GM10266 (cell line): ENCODE results near the gene SLC25A27.

ENCODE experiments used
- DNase-seq: peaks from one replicate; pipeline ENCODE4 v3.0.0; 2012; ENCODE audit errors: extremely low spot score
- TF ChIP-seq, protein P1 (sequence below): IDR thresholded peaks from 2 replicates; pipeline ENCODE4 v1.5.1; 2012; ENCODE audit warnings: mild to moderate bottlenecking, low read depth; ENCODE audit not compliant: control insufficient read depth, insufficient read depth; ENCODE audit errors: missing control alignments

Gene SLC25A27

DNA sequence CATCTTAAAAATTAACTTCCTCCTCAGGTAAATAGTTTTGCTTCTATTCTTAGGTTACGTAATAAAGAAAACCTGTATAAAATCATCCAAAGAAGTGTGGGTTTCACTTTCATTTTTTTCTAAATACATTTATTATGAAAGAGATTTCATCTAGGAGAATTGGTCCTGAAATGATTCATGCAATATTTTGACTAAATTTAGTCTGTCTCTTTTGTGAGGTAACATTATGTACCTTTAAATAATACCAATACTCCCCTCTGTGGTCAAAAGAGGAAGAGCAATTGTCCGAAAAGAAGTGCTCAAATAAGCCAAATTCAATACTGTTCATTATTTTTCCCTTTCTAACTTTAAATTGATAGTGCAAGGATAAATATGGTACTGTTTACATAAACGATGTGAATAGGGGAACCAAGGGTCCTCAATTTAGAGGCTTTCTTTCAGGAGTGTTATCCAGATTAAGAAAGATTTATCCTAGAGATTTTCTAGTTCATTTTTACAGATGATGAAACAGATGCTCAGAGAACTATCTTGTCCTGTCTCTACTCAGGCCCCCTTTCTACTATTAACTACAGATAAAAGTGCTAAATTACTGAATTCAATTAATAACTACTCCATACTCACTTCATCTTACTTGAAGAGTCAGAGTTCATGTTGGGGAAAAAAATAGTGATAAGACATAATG lies 26.4 kb upstream of the SLC25A27 start:
- peak; percentile 12 for DNase-seq

GRCh38 chr6:46626976-46627375 lies 25.8 kb upstream of the SLC25A27 start:
- no peak for DNase-seq
- TF ChIP-seq, protein P1, sequence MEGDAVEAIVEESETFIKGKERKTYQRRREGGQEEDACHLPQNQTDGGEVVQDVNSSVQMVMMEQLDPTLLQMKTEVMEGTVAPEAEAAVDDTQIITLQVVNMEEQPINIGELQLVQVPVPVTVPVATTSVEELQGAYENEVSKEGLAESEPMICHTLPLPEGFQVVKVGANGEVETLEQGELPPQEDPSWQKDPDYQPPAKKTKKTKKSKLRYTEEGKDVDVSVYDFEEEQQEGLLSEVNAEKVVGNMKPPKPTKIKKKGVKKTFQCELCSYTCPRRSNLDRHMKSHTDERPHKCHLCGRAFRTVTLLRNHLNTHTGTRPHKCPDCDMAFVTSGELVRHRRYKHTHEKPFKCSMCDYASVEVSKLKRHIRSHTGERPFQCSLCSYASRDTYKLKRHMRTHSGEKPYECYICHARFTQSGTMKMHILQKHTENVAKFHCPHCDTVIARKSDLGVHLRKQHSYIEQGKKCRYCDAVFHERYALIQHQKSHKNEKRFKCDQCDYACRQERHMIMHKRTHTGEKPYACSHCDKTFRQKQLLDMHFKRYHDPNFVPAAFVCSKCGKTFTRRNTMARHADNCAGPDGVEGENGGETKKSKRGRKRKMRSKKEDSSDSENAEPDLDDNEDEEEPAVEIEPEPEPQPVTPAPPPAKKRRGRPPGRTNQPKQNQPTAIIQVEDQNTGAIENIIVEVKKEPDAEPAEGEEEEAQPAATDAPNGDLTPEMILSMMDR, result no peak

More for the DNA sequence above, 26.4 kb upstream of the SLC25A27 start:
- TF ChIP-seq, protein P1, result peak; percentile 48

DNA sequence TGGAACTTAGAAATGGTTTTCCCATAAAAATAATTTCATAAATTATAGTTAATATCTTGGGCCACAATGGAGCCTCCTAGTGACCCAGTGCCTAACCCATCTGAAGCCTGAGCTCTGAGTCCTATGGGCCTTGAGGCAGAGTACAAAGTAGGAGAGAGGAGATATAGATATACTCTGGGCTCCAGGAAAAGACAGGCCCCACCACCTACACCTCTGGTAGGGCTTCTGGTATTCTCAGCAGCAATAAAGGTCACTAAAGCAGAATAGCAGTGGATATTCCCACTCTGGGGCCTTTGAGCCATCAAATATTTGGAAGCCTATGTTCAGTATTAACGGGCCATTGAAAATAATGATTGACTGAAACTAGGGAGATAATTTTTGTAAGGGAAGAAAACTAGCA lies 24.3 kb upstream of the SLC25A27 start:
- TF ChIP-seq, protein P1, result no peak
- DNase-seq, result no peak

DNA sequence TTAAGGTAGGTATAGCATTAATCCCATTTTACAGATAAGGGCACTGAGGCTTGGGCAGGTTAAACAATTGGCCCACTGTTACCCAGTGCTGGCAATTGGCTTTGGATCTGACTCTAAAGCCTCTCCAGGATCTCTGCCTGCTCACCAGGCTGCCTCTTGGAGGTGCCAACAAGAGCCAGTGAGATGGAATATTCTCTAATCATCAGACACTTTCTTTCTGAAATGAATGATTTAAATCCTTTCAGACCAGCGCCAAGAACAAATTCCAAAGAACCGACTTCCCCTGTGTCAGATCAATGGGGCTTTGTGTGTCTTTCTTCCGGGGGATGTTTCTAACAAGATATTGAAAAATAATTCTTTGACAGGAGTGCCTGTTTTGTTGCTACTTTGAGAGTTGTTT lies 23.8 kb upstream of the SLC25A27 start:
- TF ChIP-seq, protein P1, result no peak
- DNase-seq, result no peak

DNA sequence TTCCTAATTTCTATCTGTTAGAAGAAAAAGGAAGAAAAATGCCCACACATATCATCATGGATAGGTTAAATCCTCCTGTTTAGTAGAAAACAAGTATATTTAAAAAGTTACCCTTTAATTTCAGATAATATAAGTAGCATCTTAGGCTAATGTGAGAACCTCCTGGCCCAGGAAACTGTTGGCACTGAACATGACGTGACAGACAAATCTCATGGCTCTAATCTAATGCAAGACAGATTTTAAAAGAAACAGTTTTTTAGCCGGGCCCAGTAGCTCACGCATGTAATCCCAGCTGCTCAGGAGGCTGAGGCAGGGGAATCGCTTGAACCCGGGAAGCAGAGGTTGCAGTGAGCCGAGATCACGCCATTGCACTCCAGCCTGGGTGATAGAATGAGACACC lies 23.1 kb upstream of the SLC25A27 start:
- no peak for DNase-seq
- TF ChIP-seq, protein P1, result no peak

DNA sequence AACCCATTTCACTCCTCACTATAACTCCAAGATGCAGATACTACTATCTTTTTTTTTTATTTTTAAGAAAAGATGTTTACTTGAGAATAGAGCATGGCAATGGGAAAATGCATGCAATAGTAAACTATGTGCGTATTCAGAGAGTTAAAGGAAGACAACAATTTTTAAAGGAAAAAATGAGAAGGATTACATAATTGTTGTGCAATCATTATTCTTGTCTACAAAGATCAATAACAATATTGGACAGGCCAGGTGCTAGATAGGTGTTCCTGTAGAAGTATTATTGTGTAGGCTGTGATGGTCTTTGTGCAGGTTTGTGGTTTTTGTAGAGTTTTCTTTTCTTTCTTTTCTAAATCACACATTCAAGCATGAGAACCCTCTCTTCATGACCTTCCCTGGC lies 20.7 kb upstream of the SLC25A27 start:
- TF ChIP-seq, protein P1, result no peak
- no peak for DNase-seq

DNA sequence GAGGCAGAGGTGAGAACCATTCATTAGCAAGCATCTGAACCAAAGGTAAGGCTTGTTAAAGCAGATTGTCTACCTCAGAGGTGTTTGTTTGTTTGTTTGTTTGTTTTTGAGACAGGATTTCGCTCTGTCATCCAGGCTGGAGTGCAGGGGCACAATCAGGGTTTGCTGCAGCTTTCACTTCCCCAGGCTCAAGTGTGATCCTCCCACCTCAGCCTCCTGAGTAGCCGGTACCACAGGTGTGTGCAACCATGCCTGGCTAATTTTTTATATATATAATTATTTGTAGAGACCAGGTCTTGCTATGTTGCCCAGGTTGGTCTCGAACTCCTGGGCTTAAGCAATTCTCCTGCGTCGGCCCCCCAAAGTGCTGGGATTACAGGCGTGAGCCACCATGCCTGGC lies 17.3 kb upstream of the SLC25A27 start:
- TF ChIP-seq, protein P1, result no peak

More for the DNA sequence above, 17.3 kb upstream of the SLC25A27 start:
- DNase-seq, result no peak
